Mesenchymal stem cell (in vitro differentiated cells and primary cell): ENCODE measurements around the gene KDM1A.
A peak's percentile ranks its signal among the peaks of the same experiment; 100 is the strongest.
"Not testable (repeated sequence)": the region's sequence is repeated elsewhere in the genome, so short reads cannot be mapped to it uniquely, and the experiment has no call there.

Experiments
- DNase-seq: peaks from one replicate; pipeline ENCODE4 v3.0.0-alpha.2; 2013
- H2AFZ ChIP-seq: one replicate; pipeline ENCODE4 v1.6.1; 2013; ENCODE audit warnings: low read depth, mild to moderate bottlenecking, control low read depth, inconsistent platforms, low read length, moderate library complexity
- H2AK5ac ChIP-seq: 2 replicates; pipeline ENCODE4 v1.6.1; 2013; ENCODE audit warnings: low read length, moderate library complexity, mild to moderate bottlenecking, inconsistent platforms; ENCODE audit not compliant: severe bottlenecking
- H2BK120ac ChIP-seq: one replicate; pipeline ENCODE4 v1.6.1; 2013; ENCODE audit warnings: low read depth, mild to moderate bottlenecking, inconsistent platforms, low read length, moderate library complexity
- H2BK12ac ChIP-seq, 2 experiments: one replicate each; pipeline ENCODE4 v1.6.1; 2013; ENCODE audit warnings: inconsistent platforms in 2 of 2, low read length in 2 of 2, mild to moderate bottlenecking in 2 of 2, moderate library complexity in 2 of 2, control low read depth in 1 of 2
- H2BK15ac ChIP-seq: one replicate; pipeline ENCODE4 v1.6.1; 2013; ENCODE audit warnings: mild to moderate bottlenecking, low read depth, inconsistent platforms; ENCODE audit not compliant: poor library complexity, severe bottlenecking
- H2BK5ac ChIP-seq: 2 replicates; pipeline ENCODE4 v1.6.1; 2013; ENCODE audit warnings: low read depth, mild to moderate bottlenecking, low read length, control low read depth, inconsistent platforms; ENCODE audit not compliant: poor library complexity, severe bottlenecking
- H3K14ac ChIP-seq, 2 experiments: one replicate each; pipeline ENCODE4 v1.6.1; 2013; ENCODE audit warnings: inconsistent platforms in 2 of 2, low read length in 2 of 2, control low read depth in 1 of 2, mild to moderate bottlenecking in 1 of 2, moderate library complexity in 1 of 2
- H3K18ac ChIP-seq, 2 experiments: one replicate each; pipeline ENCODE4 v1.6.1; 2013; ENCODE audit warnings: inconsistent platforms in 2 of 2, low read length in 2 of 2, control low read depth in 1 of 2, low read depth in 1 of 2, mild to moderate bottlenecking in 1 of 2
- H3K23ac ChIP-seq, 2 experiments: one replicate each; pipeline ENCODE4 v1.6.1; 2013; ENCODE audit warnings: inconsistent platforms in 2 of 2, low read length in 2 of 2, mild to moderate bottlenecking in 2 of 2, moderate library complexity in 2 of 2, control low read depth in 1 of 2
- H3K27ac ChIP-seq: 2 replicates; pipeline ENCODE4 v1.5.1; 2013; ENCODE audit warnings: mild to moderate bottlenecking, moderate library complexity, low read length, control low read depth, inconsistent platforms; ENCODE audit not compliant: poor library complexity, severe bottlenecking
- H3K27me3 ChIP-seq, 2 experiments: 2 replicates each; pipeline versions ENCODE4 v1.6.1 to v1.7.0; 2013; ENCODE audit warnings: low read length in 2 of 2, mild to moderate bottlenecking in 2 of 2, moderate library complexity in 2 of 2, control low read depth in 1 of 2, inconsistent platforms in 1 of 2; ENCODE audit not compliant: control insufficient read depth in 1 of 2, insufficient read depth in 1 of 2
- H3K36me3 ChIP-seq, 2 experiments: 2 replicates each; pipeline versions ENCODE4 v1.6.1 to v1.7.0; 2013; ENCODE audit warnings: low read length in 2 of 2, control low read depth in 1 of 2, inconsistent platforms in 1 of 2, low read depth in 1 of 2, mild to moderate bottlenecking in 1 of 2; ENCODE audit not compliant: insufficient read depth in 2 of 2, control insufficient read depth in 1 of 2
- H3K4ac ChIP-seq, 2 experiments: one replicate each; pipeline ENCODE4 v1.6.1; 2013; ENCODE audit warnings: inconsistent platforms in 2 of 2, low read length in 2 of 2, mild to moderate bottlenecking in 2 of 2, moderate library complexity in 2 of 2, control low read depth in 1 of 2, low read depth in 1 of 2
- H3K4me1 ChIP-seq: 2 replicates; pipeline ENCODE4 v1.6.1; 2013; ENCODE audit warnings: low read depth, low read length, control low read depth; ENCODE audit not compliant: control insufficient read depth, insufficient read depth
- H3K4me2 ChIP-seq: 2 replicates; pipeline ENCODE4 v1.6.1; 2013; ENCODE audit warnings: low read length, mild to moderate bottlenecking, inconsistent platforms; ENCODE audit not compliant: poor library complexity, severe bottlenecking
- H3K4me3 ChIP-seq, 2 experiments: 2 replicates each; pipeline versions ENCODE4 v1.5.1 to v1.7.0; 2013; ENCODE audit warnings: low read length in 2 of 2, mild to moderate bottlenecking in 2 of 2, control low read depth in 1 of 2, low read depth in 1 of 2; ENCODE audit not compliant: insufficient read depth in 1 of 2
- H3K79me1 ChIP-seq: replicated peaks from 2 replicates; pipeline ENCODE4 v1.6.1; 2013; ENCODE audit warnings: mild to moderate bottlenecking, control low read depth, low read length, inconsistent platforms; ENCODE audit not compliant: poor library complexity, severe bottlenecking
- H3K9ac ChIP-seq: 2 replicates; pipeline ENCODE4 v1.7.0; 2013; ENCODE audit warnings: mild to moderate bottlenecking, low read length, moderate library complexity
- H3K9me3 ChIP-seq: 2 replicates; pipeline ENCODE4 v1.7.0; 2013; ENCODE audit warnings: mild to moderate bottlenecking, low read length; ENCODE audit not compliant: control insufficient read depth
- H4K8ac ChIP-seq: one replicate; pipeline ENCODE4 v1.6.1; 2013; ENCODE audit warnings: inconsistent platforms, mild to moderate bottlenecking, low read length, moderate library complexity
- H4K91ac ChIP-seq: one replicate; pipeline ENCODE4 v1.6.1; 2013; ENCODE audit warnings: mild to moderate bottlenecking, low read length, inconsistent platforms
- WGBS: methylation state at CpG from one replicate; pipeline ENCODE4 v1.1.7; 2013; ENCODE audit warnings: mixed read lengths; 5-methylcytosine and 5-hydroxymethylcytosine counted together

The KDM1A gene

GRCh38 chr1:22978299-22978698 lies 41.0 kb upstream of the KDM1A start:
- no peak overlapping the region for H4K91ac ChIP-seq
- no peak overlapping the region for H2BK15ac ChIP-seq
- peaks cover 5 to 16% of the 10 kb centered on the region in 2 experiments for H3K27me3 ChIP-seq
- no peak overlapping the region for H2BK5ac ChIP-seq
- no peak overlapping the region for H3K9ac ChIP-seq
- no peak overlapping the region for H4K8ac ChIP-seq
- no peak overlapping the region for H2AFZ ChIP-seq
- H2AK5ac ChIP-seq: no peak overlapping the region
- H3K18ac ChIP-seq: no peak overlapping the region
- no peak overlapping the region for H3K14ac ChIP-seq
- peak; percentile 46 for DNase-seq
- no peak overlapping the region for H2BK120ac ChIP-seq
- H3K27ac ChIP-seq: no peak overlapping the region
- no peak overlapping the region for H2BK12ac ChIP-seq
- H3K23ac ChIP-seq: no peak overlapping the region
- no peak overlapping the region for H3K4ac ChIP-seq
- whole genome bisulfite sequencing: 95% methylated on average over 1 of the region's 3 CpGs
- no peak overlapping the region for H3K4me3 ChIP-seq
- no peak overlapping the region for H3K4me2 ChIP-seq
- H3K79me1 ChIP-seq: no peaks in the 10 kb centered on the region
- no peaks in the 10 kb centered on the region for H3K36me3 ChIP-seq
- no peaks in the 10 kb centered on the region for H3K9me3 ChIP-seq
- peaks cover 4% of the 10 kb centered on the region for H3K4me1 ChIP-seq

GRCh38 chr1:22980471-22980790 lies 38.8 kb upstream of the KDM1A start:
- H3K4me1 ChIP-seq, H2BK5ac ChIP-seq, H3K27ac ChIP-seq, H3K14ac ChIP-seq, H3K4me2 ChIP-seq, H3K23ac ChIP-seq, H3K9ac ChIP-seq, H3K4me3 ChIP-seq, H2BK15ac ChIP-seq, H2BK12ac ChIP-seq, H2AFZ ChIP-seq, DNase-seq, H4K8ac ChIP-seq, H4K91ac ChIP-seq, H3K79me1 ChIP-seq, H3K18ac ChIP-seq, H3K36me3 ChIP-seq, H2AK5ac ChIP-seq, H3K4ac ChIP-seq, H3K9me3 ChIP-seq, H2BK120ac ChIP-seq: not testable (repeated sequence)
- 82% methylated on average over 3 of the region's 3 CpGs for WGBS
- peaks cover 5 to 18% of the 10 kb centered on the region in 2 experiments for H3K27me3 ChIP-seq

- H3K4me2 ChIP-seq: no peak overlapping the region
- H4K91ac ChIP-seq: no peak overlapping the region
- H2BK12ac ChIP-seq: no peak overlapping the region
- no peaks in the 10 kb centered on the region for H3K9me3 ChIP-seq
- no peak overlapping the region for H2BK120ac ChIP-seq
- H3K27ac ChIP-seq: no peak overlapping the region
- no peaks in the 10 kb centered on the region for H3K79me1 ChIP-seq
- peaks cover 5 to 28% of the 10 kb centered on the region in 2 experiments for H3K27me3 ChIP-seq
- H2AFZ ChIP-seq: no peak overlapping the region
- H3K4ac ChIP-seq: no peak overlapping the region
- no peak overlapping the region for H3K18ac ChIP-seq
- WGBS: 90% methylated on average over 4 of the region's 4 CpGs
- H4K8ac ChIP-seq: no peak overlapping the region
- H2AK5ac ChIP-seq: no peak overlapping the region
- H3K9ac ChIP-seq: no peak overlapping the region
- DNase-seq: no peak
- H3K4me1 ChIP-seq: no peaks in the 10 kb centered on the region
- H2BK15ac ChIP-seq: no peak overlapping the region
- H3K4me3 ChIP-seq: no peak overlapping the region
- H3K36me3 ChIP-seq: no peaks in the 10 kb centered on the region
- no peak overlapping the region for H3K23ac ChIP-seq
- no peak overlapping the region for H2BK5ac ChIP-seq
- H3K14ac ChIP-seq: no peak overlapping the region
Measured at GRCh38 chr1:22983944-22984343, 35.3 kb upstream of the KDM1A start.

GRCh38 chr1:22992384-22992783 lies 26.9 kb upstream of the KDM1A start:
- H3K4me3 ChIP-seq, H3K23ac ChIP-seq: not testable (repeated sequence)

More at GRCh38 chr1:22992384-22992783, 26.9 kb upstream of the KDM1A start:
- not testable (repeated sequence) for H3K4me1 ChIP-seq, H3K27me3 ChIP-seq, H2AK5ac ChIP-seq, H3K36me3 ChIP-seq, H2BK120ac ChIP-seq, H3K4me2 ChIP-seq, H3K4ac ChIP-seq, H2AFZ ChIP-seq, H4K8ac ChIP-seq, H2BK15ac ChIP-seq, H3K9me3 ChIP-seq, H3K27ac ChIP-seq, H3K79me1 ChIP-seq, H4K91ac ChIP-seq, H2BK5ac ChIP-seq, H2BK12ac ChIP-seq, H3K18ac ChIP-seq, DNase-seq, H3K9ac ChIP-seq, H3K14ac ChIP-seq
- 100% methylated on average over 1 of the region's 3 CpGs for WGBS
